RWPE2 (cell line): ENCODE measurements around the gene RPA3.
"Not testable (repeated sequence)": the region's sequence is repeated elsewhere in the genome, so short reads cannot be mapped to it uniquely, and the experiment has no call there.

ENCODE experiments used
- ATAC-seq: fragments of 200-7000 bp; cut with Tn5 transposase; 3 replicates; pipeline ENCODE4 v1.9.1; 2021; ENCODE audit warnings: low read depth
- DNase-seq: peaks from one replicate; pipeline ENCODE4 v3.0.0-alpha.2; 2020; ENCODE audit warnings: low spot score
- H3K27ac ChIP-seq: fragments of 450-650 bp; 2 replicates; pipeline ENCODE4 v1.5.1; 2017; ENCODE audit warnings: mild to moderate bottlenecking; ENCODE audit not compliant: poor library complexity, severe bottlenecking
- H3K27me3 ChIP-seq: fragments of 250-450 bp; sonication (Bioruptor Pico); 2 replicates; pipeline ENCODE4 v1.5.1; 2021; ENCODE audit warnings: mild to moderate bottlenecking, moderate library complexity; ENCODE audit not compliant: insufficient read depth, poor library complexity, severe bottlenecking
- H3K36me3 ChIP-seq: fragments of 250-450 bp; sonication (Bioruptor Pico); 2 replicates; pipeline ENCODE4 v1.5.1; 2020; ENCODE audit warnings: low read depth, mild to moderate bottlenecking, moderate library complexity
- H3K4me1 ChIP-seq: fragments of 250-450 bp; sonication (Bioruptor Pico); 2 replicates; pipeline ENCODE4 v1.5.1; 2021; ENCODE audit warnings: mild to moderate bottlenecking, moderate library complexity; ENCODE audit not compliant: insufficient read depth, poor library complexity, severe bottlenecking
- H3K4me3 ChIP-seq: fragments of 250-450 bp; sonication (Bioruptor Pico); 2 replicates; pipeline ENCODE4 v1.5.1; 2021; ENCODE audit warnings: mild to moderate bottlenecking, moderate library complexity; ENCODE audit not compliant: severe bottlenecking
- H3K9me3 ChIP-seq: fragments of 250-450 bp; sonication (Bioruptor Pico); 2 replicates; pipeline ENCODE4 v1.5.1; 2021; ENCODE audit warnings: mild to moderate bottlenecking, moderate library complexity; ENCODE audit not compliant: severe bottlenecking
- TF ChIP-seq, protein P1 (sequence below): fragments of 450-650 bp; IDR thresholded peaks from one replicate; pipeline ENCODE4 v1.5.1; 2017; ENCODE audit warnings: mild to moderate bottlenecking, moderate library complexity; ENCODE audit not compliant: poor library complexity, severe bottlenecking

RPA3 gene

DNA sequence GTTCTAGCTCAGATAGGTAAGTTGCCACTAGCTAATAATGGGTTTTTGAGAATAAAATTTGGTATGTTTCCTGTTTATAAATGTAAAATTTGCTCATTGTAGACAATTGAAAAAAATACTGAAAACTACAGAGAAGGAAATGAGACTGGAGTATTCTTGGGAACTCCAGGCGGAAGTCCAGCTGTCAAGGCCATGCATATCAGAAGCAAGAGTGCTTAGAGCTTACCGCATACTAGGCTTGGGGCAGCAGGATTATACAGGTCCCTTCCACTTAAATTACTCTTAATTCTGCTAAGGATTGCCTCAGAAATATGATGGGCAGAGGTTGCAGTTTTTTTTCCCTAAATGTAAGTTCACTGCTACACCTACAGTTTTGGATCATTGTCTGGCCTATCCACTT lies 51.2 kb downstream of the RPA3 start:
- TF ChIP-seq, protein P1, sequence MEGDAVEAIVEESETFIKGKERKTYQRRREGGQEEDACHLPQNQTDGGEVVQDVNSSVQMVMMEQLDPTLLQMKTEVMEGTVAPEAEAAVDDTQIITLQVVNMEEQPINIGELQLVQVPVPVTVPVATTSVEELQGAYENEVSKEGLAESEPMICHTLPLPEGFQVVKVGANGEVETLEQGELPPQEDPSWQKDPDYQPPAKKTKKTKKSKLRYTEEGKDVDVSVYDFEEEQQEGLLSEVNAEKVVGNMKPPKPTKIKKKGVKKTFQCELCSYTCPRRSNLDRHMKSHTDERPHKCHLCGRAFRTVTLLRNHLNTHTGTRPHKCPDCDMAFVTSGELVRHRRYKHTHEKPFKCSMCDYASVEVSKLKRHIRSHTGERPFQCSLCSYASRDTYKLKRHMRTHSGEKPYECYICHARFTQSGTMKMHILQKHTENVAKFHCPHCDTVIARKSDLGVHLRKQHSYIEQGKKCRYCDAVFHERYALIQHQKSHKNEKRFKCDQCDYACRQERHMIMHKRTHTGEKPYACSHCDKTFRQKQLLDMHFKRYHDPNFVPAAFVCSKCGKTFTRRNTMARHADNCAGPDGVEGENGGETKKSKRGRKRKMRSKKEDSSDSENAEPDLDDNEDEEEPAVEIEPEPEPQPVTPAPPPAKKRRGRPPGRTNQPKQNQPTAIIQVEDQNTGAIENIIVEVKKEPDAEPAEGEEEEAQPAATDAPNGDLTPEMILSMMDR = no peak
- Histone ChIP-seq H3K4me1 (no peaks in the 10 kb centered on the region), H3K9me3 (no peaks in the 10 kb centered on the region), H3K27ac (no peak overlapping the region), H3K36me3 (no peaks in the 10 kb centered on the region), H3K27me3 (no peaks in the 10 kb centered on the region), H3K4me3 (no peak overlapping the region)
- ATAC-seq (no peak), DNase-seq (no peak)

DNA sequence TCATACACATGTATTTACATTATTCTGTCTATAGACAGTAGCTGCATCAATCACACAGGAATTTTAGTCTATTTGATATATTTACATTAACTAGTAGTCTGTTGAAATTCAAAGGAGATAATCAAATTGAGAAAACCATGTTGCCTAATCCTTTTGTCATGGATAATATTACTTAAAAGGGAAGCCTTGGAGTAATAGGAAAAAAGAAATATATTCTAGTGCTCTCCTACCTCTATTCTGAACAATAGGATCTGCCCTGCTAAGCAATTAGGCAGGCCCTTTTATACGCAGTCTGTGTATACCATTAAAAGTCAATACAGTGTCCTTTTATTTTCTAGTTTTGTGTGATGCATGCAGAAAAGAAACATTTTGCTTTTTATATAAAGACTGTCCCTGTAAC lies 53.4 kb downstream of the RPA3 start:
- TF ChIP-seq, protein P1 = no peak
- H3K27me3 ChIP-seq = no peaks in the 10 kb centered on the region
- no peak for ATAC-seq
- H3K9me3 ChIP-seq = no peaks in the 10 kb centered on the region
- no peak for DNase-seq
- no peaks in the 10 kb centered on the region for H3K4me1 ChIP-seq
- H3K4me3 ChIP-seq = no peak overlapping the region
- no peak overlapping the region for H3K27ac ChIP-seq
- no peaks in the 10 kb centered on the region for H3K36me3 ChIP-seq

DNA sequence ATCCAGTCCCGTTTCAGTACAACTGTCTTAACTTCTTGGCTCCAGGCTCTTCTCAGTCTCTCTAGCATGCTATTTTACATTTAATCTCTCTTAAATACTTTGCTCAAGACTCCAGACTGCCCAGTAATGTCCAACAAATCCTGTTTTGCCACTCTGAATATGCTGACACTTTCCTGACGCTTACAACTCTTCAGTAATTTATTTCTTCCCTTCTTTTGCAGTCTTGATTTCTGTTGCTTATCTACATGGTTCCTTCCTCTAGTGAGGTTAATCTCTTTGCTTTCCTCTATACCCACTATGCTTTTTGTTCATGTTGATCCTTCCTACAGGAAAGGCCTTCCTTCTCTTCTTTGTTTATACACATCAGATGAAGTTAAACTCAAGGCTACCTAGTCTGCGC lies 54.1 kb downstream of the RPA3 start:
- Histone ChIP-seq H3K27me3 (no peaks in the 10 kb centered on the region), H3K27ac (no peak overlapping the region), H3K4me1 (no peaks in the 10 kb centered on the region), H3K36me3 (no peaks in the 10 kb centered on the region), H3K9me3 (no peaks in the 10 kb centered on the region), H3K4me3 (no peak overlapping the region)
- TF ChIP-seq, protein P1 = no peak
- no peak for ATAC-seq
- no peak for DNase-seq

DNA sequence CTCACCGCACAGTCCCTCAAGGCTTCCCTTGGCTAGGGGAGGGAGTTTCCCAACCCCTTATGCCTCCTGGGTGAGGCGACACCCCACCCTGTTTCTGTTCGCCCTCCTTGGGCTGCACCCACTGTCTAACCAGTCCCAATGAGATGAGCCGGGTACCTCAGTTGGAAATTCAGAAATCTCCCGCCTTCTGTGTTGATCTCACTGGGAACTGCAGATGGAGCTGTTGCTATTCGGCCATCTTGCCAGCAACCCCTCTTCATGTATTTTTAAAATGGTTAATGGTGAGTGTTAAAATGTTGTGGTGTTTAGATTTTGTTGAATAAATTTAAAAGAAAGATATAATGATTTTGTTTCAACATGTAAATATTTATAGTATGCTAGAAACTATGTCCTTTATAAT lies 55.9 kb downstream of the RPA3 start:
- Histone ChIP-seq H3K27me3 (no peaks in the 10 kb centered on the region), H3K4me3 (no peak overlapping the region), H3K27ac (no peak overlapping the region), H3K4me1 (no peaks in the 10 kb centered on the region), H3K9me3 (no peaks in the 10 kb centered on the region), H3K36me3 (no peaks in the 10 kb centered on the region)
- DNase-seq = no peak
- TF ChIP-seq, protein P1 = peak; percentile 29
- ATAC-seq = no peak

DNA sequence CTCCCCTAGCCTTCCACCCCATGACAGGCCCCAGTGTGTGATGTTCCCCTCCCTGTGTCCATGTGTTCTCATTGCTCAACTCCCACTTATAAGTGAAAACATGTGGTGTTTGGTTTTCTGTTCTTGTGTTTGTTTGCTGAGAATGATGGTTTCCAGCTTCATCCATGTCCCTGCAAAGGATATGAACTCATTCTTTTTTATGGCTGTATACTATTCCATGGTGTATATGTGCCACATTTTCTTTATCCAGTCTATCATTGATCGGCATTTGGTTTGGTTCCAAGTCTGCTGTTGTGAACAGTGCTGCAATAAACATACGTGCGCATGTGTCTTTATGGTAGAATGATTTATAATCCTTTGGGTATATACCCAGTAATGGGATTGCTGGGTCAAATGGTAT lies 61.9 kb downstream of the RPA3 start:
- H3K27ac ChIP-seq, H3K9me3 ChIP-seq, ATAC-seq, H3K36me3 ChIP-seq, H3K27me3 ChIP-seq, DNase-seq, H3K4me3 ChIP-seq, H3K4me1 ChIP-seq: not testable (repeated sequence)
